Right kidney (tissue), 1 donor: ENCODE measurements around the gene REXO4.
"Not testable (repeated sequence)": the region's sequence is repeated elsewhere in the genome, so short reads cannot be mapped to it uniquely, and the experiment has no call there.

Source experiments
- DNase-seq: peaks from one replicate; pipeline ENCODE4 v3.0.0-alpha.2; 2016

Gene REXO4

GRCh38 chr9:133453651-133454050, 35.8 kb upstream of the REXO4 start:
- no peak for DNase-seq

- DNase-seq: no peak
Observed at GRCh38 chr9:133452562-133452961, 34.8 kb upstream of the REXO4 start.

- DNase-seq: not testable (repeated sequence)
Observed at GRCh38 chr9:133451865-133452264, 34.1 kb upstream of the REXO4 start.

- DNase-seq: no peak
Observed at GRCh38 chr9:133449760-133450159, 31.9 kb upstream of the REXO4 start.

- no peak for DNase-seq
Observed at GRCh38 chr9:133448487-133448972, 30.7 kb upstream of the REXO4 start.

- no peak for DNase-seq
Observed at GRCh38 chr9:133445293-133445969, 27.6 kb upstream of the REXO4 start.

GRCh38 chr9:133443982-133444381, 26.2 kb upstream of the REXO4 start:
- no peak for DNase-seq

- no peak for DNase-seq
Observed at GRCh38 chr9:133443248-133443647, 25.4 kb upstream of the REXO4 start.

GRCh38 chr9:133441571-133441970, 23.8 kb upstream of the REXO4 start:
- no peak for DNase-seq

GRCh38 chr9:133440874-133441273, 23.1 kb upstream of the REXO4 start:
- DNase-seq: no peak

GRCh38 chr9:133439337-133439736, 21.5 kb upstream of the REXO4 start:
- no peak for DNase-seq

- no peak for DNase-seq
Observed at GRCh38 chr9:133437753-133438531, 20.1 kb upstream of the REXO4 start.

GRCh38 chr9:133436681-133437080, 18.9 kb upstream of the REXO4 start:
- no peak for DNase-seq

- no peak for DNase-seq
Observed at GRCh38 chr9:133433351-133433843, 15.6 kb upstream of the REXO4 start.

- no peak for DNase-seq
Observed at GRCh38 chr9:133430244-133430643, 12.4 kb upstream of the REXO4 start.

- peak; percentile 66 for DNase-seq
Observed at GRCh38 chr9:133429641-133430161, 11.9 kb upstream of the REXO4 start.

GRCh38 chr9:133429214-133429613, 11.4 kb upstream of the REXO4 start:
- no peak for DNase-seq

GRCh38 chr9:133428617-133429101, 10.8 kb upstream of the REXO4 start:
- peak; percentile 38 for DNase-seq

GRCh38 chr9:133427658-133428348, 10.0 kb upstream of the REXO4 start:
- DNase-seq: no peak

- DNase-seq: no peak
Observed at GRCh38 chr9:133426011-133426410, 8.2 kb upstream of the REXO4 start.

- no peak for DNase-seq
Observed at GRCh38 chr9:133425049-133425632, 7.3 kb upstream of the REXO4 start.

- DNase-seq: no peak
Observed at GRCh38 chr9:133424187-133424586, 6.4 kb upstream of the REXO4 start.
